Keratinocyte (primary cell): Measurements from ENCODE around the gene AP1M1. TPM values are rescaled to one million over a fixed set of nuclear protein-coding genes. Genes with fewer than 3 reads are reported as not detected.

Source experiments
- DNase-seq: peaks from one replicate; pipeline ENCODE4 v3.0.0-alpha.2; 2011; ENCODE audit warnings: low read depth, missing footprints, low spot score
- FAIRE-seq: peaks from 2 replicates; lab custom pipeline; 2011; peaks lifted over from hg19 to GRCh38; lab: Jason Lieb, UNC
- H2AFZ ChIP-seq: 2 replicates; pipeline ENCODE4 v1.6.0; 2012; ENCODE audit warnings: low read length, control low read depth, inconsistent platforms; ENCODE audit not compliant: control insufficient read depth
- H3K27ac ChIP-seq: 2 replicates; pipeline ENCODE4 v1.5.1; 2011; ENCODE audit warnings: low read length; ENCODE audit not compliant: control insufficient read depth, insufficient read depth
- H3K27me3 ChIP-seq: 3 replicates; pipeline ENCODE4 v1.6.0; 2011; ENCODE audit warnings: low read length; ENCODE audit not compliant: control insufficient read depth, insufficient read depth; ENCODE audit errors: extremely low read depth
- H3K36me3 ChIP-seq, 2 experiments: 2 replicates in 1 of 2; 3 replicates in 1 of 2; pipeline ENCODE4 v1.5.1; 2011; ENCODE audit warnings: low read length in 2 of 2, mild to moderate bottlenecking in 1 of 2; ENCODE audit not compliant: control insufficient read depth in 2 of 2, insufficient read depth in 2 of 2; ENCODE audit errors: extremely low read depth in 1 of 2
- H3K4me1 ChIP-seq: 3 replicates; pipeline ENCODE4 v1.5.1; 2011; ENCODE audit warnings: low read length; ENCODE audit not compliant: control insufficient read depth, insufficient read depth; ENCODE audit errors: extremely low read depth
- H3K4me2 ChIP-seq: 3 replicates; pipeline ENCODE4 v1.6.0; 2011; ENCODE audit warnings: low read depth, low read length; ENCODE audit not compliant: control insufficient read depth, insufficient read depth; ENCODE audit errors: extremely low read depth
- H3K4me3 ChIP-seq, 3 experiments: fragments of 200-600 bp in 1 of 3; sonication (generic) in 1 of 3; 2 replicates in 2 of 3; 3 replicates in 1 of 3; pipeline ENCODE4 v1.5.1; 2011 to 2016; ENCODE audit warnings: low read length in 3 of 3, mild to moderate bottlenecking in 3 of 3, control low read depth in 2 of 3, inconsistent platforms in 1 of 3, low read depth in 1 of 3, mixed read lengths in 1 of 3, mixed run types in 1 of 3, moderate library complexity in 1 of 3; ENCODE audit not compliant: control insufficient read depth in 2 of 3, insufficient read depth in 2 of 3; ENCODE audit errors: extremely low read depth in 1 of 3
- H3K79me2 ChIP-seq: 2 replicates; pipeline ENCODE4 v1.6.0; 2012; ENCODE audit warnings: low read length; ENCODE audit not compliant: control insufficient read depth, insufficient read depth
- H3K9ac ChIP-seq: 3 replicates; pipeline ENCODE4 v1.6.0; 2011; ENCODE audit warnings: low read length; ENCODE audit not compliant: control insufficient read depth, insufficient read depth; ENCODE audit errors: extremely low read depth
- H3K9me1 ChIP-seq: 3 replicates; pipeline ENCODE4 v1.6.0; 2011; ENCODE audit warnings: low read length; ENCODE audit not compliant: control insufficient read depth, insufficient read depth; ENCODE audit errors: extremely low read depth
- H3K9me3 ChIP-seq: 2 replicates; pipeline ENCODE4 v1.5.1; 2012; ENCODE audit warnings: low read depth, low read length; ENCODE audit not compliant: control insufficient read depth
- H4K20me1 ChIP-seq: 3 replicates; pipeline ENCODE4 v1.6.0; 2011; ENCODE audit warnings: low read length; ENCODE audit not compliant: control insufficient read depth, insufficient read depth; ENCODE audit errors: extremely low read depth
- CTCF ChIP-seq, 3 experiments: IDR thresholded peaks in 1 of 3; conservative IDR thresholded peaks in 1 of 3; optimal IDR thresholded peaks in 1 of 3; 2 replicates in 2 of 3; 3 replicates in 1 of 3; pipeline versions ENCODE3 to v1.5.1; 2011; ENCODE audit warnings: low read length in 3 of 3, mild to moderate bottlenecking in 3 of 3, moderate library complexity in 2 of 3, control low read depth in 1 of 3, inconsistent platforms in 1 of 3; ENCODE audit not compliant: insufficient read depth in 2 of 3; ENCODE audit errors: extremely low read depth in 1 of 3
- EZH2 ChIP-seq: IDR thresholded peaks from one replicate; pipeline ENCODE4 v1.6.1; 2012; ENCODE audit warnings: inconsistent platforms, mild to moderate bottlenecking, low read length, moderate library complexity
- dilution Hi-C: fragments of 300-500 bp; cut with MboI; formaldehyde crosslinking; loops from one replicate; pipeline ENCODE4 v1.7.0; 2020; ENCODE audit warnings: low sequenced_read_pairs; ENCODE audit not compliant: extremely low pct_ligation_motif_present
- polyA plus RNA-seq, 5 experiments: library from polyadenylated mRNA; depleted of rRNA in 3 of 5; stranded (reverse) in 3 of 5; stranded (forward) in 1 of 5; unstranded in 1 of 5; fragments of >200 nt; gene quantifications; 1 replicate in 1 of 5; 2 replicates in 3 of 5; 3 replicates in 1 of 5; pipeline versions ENCODE4 v1.2.1 to v1.2.3, GENCODE V29; 2011 to 2012; ENCODE audit warnings: missing spikeins in 2 of 5, low read depth in 1 of 5, low replicate concordance in 1 of 5

AP1M1 gene
- polyA plus RNA-seq, 1 donor (not counting 4 experiments of a cell fraction or from before 2014, with no cell fraction given), result 27.7 TPM

GRCh38 chr19:16157601-16158000, 40.1 kb upstream of the AP1M1 start:
- dilution Hi-C loops, result no loop called here
- Histone ChIP-seq H3K4me1 (peaks cover 11% of the 10 kb centered on the region), H3K27me3 (no peaks in the 10 kb centered on the region), H2AFZ (no peak overlapping the region), H3K4me3 (no peak overlapping the region), H3K9me1 (no peaks in the 10 kb centered on the region), H3K9me3 (no peaks in the 10 kb centered on the region), H3K4me2 (no peak overlapping the region), H3K27ac (no peak overlapping the region), H3K79me2 (no peaks in the 10 kb centered on the region), H4K20me1 (no peaks in the 10 kb centered on the region), H3K9ac (no peak overlapping the region), H3K36me3 (no peaks in the 10 kb centered on the region)
- TF ChIP-seq EZH2, result no peak
- TF ChIP-seq CTCF (optimal IDR thresholded peaks at IDR 0.05 in 1 of 3, IDR thresholded peaks at IDR 0.05 in 1 of 3, conservative IDR thresholded peaks at IDR 0.05 in 1 of 3; ENCODE audit: extremely low read depth in 1 of 3, insufficient read depth in 2 of 3, low read length in 3 of 3), result no peak
- no peak for FAIRE-seq
- DNase-seq, result no peak

DNA sequence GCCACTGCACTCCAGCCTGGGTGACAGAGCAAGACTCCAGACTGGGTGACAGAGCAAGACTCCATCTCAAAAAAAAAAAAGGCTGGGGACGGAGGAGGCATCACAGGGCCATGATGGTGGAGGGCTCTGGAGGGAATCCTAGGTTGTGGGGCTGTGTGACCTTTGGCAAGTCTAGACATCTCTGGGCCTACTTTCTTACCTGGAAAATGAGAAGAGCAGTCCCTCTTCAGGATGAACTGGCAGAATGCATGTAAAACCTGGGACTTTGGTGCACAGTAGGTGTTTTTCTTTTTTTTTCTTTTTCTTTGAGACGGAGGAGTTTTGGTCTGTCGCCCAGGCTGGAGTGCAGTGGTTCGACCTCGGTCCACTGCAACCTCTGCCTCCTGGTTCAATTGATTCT, 38.1 kb upstream of the AP1M1 start:
- dilution Hi-C loops, result no loop called here

More for the DNA sequence above, 38.1 kb upstream of the AP1M1 start:
- no peaks in the 10 kb centered on the region for H4K20me1 ChIP-seq
- H3K36me3 ChIP-seq, result no peaks in the 10 kb centered on the region
- H3K27me3 ChIP-seq, result no peaks in the 10 kb centered on the region
- no peaks in the 10 kb centered on the region for H3K9me3 ChIP-seq
- FAIRE-seq, result no peak
- H3K27ac ChIP-seq, result no peak overlapping the region
- no peak overlapping the region for H3K4me2 ChIP-seq
- H3K79me2 ChIP-seq, result no peaks in the 10 kb centered on the region
- no peak overlapping the region for H3K4me3 ChIP-seq
- H3K9ac ChIP-seq, result no peak overlapping the region
- no peak for DNase-seq
- no peaks in the 10 kb centered on the region for H3K9me1 ChIP-seq
- H3K4me1 ChIP-seq, result peaks cover 11% of the 10 kb centered on the region
- TF ChIP-seq EZH2 (no peak), CTCF (optimal IDR thresholded peaks at IDR 0.05 in 1 of 3, IDR thresholded peaks at IDR 0.05 in 1 of 3, conservative IDR thresholded peaks at IDR 0.05 in 1 of 3; ENCODE audit: extremely low read depth in 1 of 3, insufficient read depth in 2 of 3, low read length in 3 of 3) (no peak)
- no peak overlapping the region for H2AFZ ChIP-seq
